Colonic mucosa (tissue), 4 donors: Measurements from ENCODE around the gene SDK2. TPM values are rescaled to one million over a fixed set of nuclear protein-coding genes. Genes with fewer than 3 reads are reported as not detected.

Source experiments
- DNase-seq: peaks from one replicate; pipeline ENCODE4 v3.0.0-alpha.2; 2020
- H3K27ac ChIP-seq: fragments of 200-600 bp; one replicate; pipeline ENCODE4 v1.8.0; 2021
- H3K27me3 ChIP-seq: fragments of 200-600 bp; one replicate; pipeline ENCODE4 v1.8.0; 2021
- H3K36me3 ChIP-seq: fragments of 200-600 bp; one replicate; pipeline ENCODE4 v1.8.0; 2021
- H3K4me1 ChIP-seq: fragments of 200-600 bp; one replicate; pipeline ENCODE4 v1.8.0; 2021; ENCODE audit warnings: mild to moderate bottlenecking
- H3K4me3 ChIP-seq: fragments of 200-600 bp; one replicate; pipeline ENCODE4 v1.8.0; 2021
- H3K9ac ChIP-seq, 2 donors: one replicate each; pipeline ENCODE4 v1.7.0; 2013; ENCODE audit warnings: control low read depth in 2 of 2, low read depth in 2 of 2, low read length in 2 of 2
- H3K9me3 ChIP-seq: fragments of 200-600 bp; one replicate; pipeline ENCODE4 v1.8.0; 2021
- intact Hi-C: fragments of 100-400 bp; cut with DNase I; formaldehyde crosslinking; loops from one replicate; pipeline ENCODE4 v1.14.1; 2022
- total RNA-seq, 2 donors: library from RNA; stranded (reverse); fragmentation: NEBNext Ultra II Directional in 1 of 2; extraction: Animal tissue kit (Norgen Biotek cat#: 25700) in 1 of 2; gene quantifications; one replicate each; pipeline ENCODE4 v1.2.1, GENCODE V29; 2021
- TF ChIP-seq, protein P1 (sequence below): fragments of 200-600 bp; IDR thresholded peaks from one replicate; pipeline ENCODE4 v1.8.0; 2022; ENCODE audit warnings: antibody characterized with exemption, mild to moderate bottlenecking
- donor health status: healthy.
- donor health status: DM: no; HTN: no; CAD: no.
- donor health status: DM: no; HTN: no; CAD: no.

Gene SDK2
- total RNA-seq, 2 donors from 2014 or later = 0.94 to 1.2 TPM

DNA sequence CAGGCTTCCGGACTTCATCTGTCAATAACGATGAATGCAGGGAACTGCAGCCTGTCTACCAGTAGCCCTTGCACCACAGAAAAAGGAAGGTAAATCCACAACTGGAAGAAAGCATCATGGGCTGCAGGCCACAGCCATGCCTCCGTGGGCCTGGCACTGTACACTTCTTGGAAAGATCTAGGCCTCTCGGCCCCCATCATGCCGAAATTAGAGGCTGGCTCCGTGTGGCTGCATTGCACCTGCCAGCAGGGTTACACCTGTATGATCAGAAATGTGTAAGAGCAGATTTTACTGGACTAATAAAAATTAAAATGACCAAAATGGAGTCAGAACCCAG lies 52.2 kb downstream of the SDK2 start:
- intact Hi-C loops = no loop called here
- H3K9me3 ChIP-seq = no peaks in the 10 kb centered on the region
- no peaks in the 10 kb centered on the region for H3K27me3 ChIP-seq
- H3K36me3 ChIP-seq = no peaks in the 10 kb centered on the region
- TF ChIP-seq, protein P1, sequence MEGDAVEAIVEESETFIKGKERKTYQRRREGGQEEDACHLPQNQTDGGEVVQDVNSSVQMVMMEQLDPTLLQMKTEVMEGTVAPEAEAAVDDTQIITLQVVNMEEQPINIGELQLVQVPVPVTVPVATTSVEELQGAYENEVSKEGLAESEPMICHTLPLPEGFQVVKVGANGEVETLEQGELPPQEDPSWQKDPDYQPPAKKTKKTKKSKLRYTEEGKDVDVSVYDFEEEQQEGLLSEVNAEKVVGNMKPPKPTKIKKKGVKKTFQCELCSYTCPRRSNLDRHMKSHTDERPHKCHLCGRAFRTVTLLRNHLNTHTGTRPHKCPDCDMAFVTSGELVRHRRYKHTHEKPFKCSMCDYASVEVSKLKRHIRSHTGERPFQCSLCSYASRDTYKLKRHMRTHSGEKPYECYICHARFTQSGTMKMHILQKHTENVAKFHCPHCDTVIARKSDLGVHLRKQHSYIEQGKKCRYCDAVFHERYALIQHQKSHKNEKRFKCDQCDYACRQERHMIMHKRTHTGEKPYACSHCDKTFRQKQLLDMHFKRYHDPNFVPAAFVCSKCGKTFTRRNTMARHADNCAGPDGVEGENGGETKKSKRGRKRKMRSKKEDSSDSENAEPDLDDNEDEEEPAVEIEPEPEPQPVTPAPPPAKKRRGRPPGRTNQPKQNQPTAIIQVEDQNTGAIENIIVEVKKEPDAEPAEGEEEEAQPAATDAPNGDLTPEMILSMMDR = no peak
- DNase-seq = no peak
- no peak overlapping the region for H3K4me3 ChIP-seq
- peak overlapping the region; percentile 22 for H3K27ac ChIP-seq
- no peak overlapping the region for H3K9ac ChIP-seq
- H3K4me1 ChIP-seq = no peaks in the 10 kb centered on the region

DNA sequence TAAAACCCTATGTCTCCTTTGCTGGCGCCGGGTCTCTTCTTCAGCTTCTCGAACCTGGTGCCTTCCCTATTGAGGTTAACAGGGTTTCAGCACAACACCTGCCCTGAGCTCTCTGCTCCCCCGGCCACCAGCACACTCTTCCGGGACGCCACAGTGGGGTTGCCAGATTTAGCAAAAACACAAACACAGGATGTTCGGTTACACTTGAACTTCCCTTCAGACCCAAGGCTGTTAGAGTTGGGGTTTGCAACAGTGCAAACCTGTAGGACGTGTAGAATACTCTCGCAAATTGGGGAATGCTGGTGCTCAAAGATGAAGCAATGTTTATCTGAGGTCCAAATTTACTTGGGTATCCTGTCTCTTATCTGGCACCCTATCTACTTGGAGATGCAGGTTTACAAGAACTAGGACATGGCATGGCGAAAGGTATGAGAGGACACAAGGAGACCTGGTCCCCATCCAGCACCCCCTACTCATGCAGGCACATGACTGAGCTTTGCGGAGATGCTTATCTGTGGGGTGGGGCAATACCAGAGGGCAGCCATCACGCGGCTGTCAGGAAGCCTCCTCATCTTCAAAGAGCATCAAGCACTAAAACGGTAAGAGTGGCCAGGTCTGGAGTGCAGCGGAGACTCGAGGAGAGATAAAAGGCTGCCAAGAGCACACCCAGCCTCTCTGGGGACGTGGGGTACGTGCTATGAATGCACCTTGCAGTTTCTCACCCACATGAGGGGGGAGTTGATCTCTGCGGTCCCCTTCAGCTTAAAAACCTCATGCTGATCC lies 52.8 kb downstream of the SDK2 start:
- H3K4me1 ChIP-seq = no peaks in the 10 kb centered on the region
- H3K27ac ChIP-seq = peak overlapping the region; percentile 22
- no peaks in the 10 kb centered on the region for H3K36me3 ChIP-seq
- DNase-seq = no peak
- intact Hi-C loops = no loop called here
- no peak overlapping the region for H3K4me3 ChIP-seq
- H3K9me3 ChIP-seq = no peaks in the 10 kb centered on the region
- H3K27me3 ChIP-seq = no peaks in the 10 kb centered on the region
- no peak overlapping the region for H3K9ac ChIP-seq
- TF ChIP-seq, protein P1 = no peak

DNA sequence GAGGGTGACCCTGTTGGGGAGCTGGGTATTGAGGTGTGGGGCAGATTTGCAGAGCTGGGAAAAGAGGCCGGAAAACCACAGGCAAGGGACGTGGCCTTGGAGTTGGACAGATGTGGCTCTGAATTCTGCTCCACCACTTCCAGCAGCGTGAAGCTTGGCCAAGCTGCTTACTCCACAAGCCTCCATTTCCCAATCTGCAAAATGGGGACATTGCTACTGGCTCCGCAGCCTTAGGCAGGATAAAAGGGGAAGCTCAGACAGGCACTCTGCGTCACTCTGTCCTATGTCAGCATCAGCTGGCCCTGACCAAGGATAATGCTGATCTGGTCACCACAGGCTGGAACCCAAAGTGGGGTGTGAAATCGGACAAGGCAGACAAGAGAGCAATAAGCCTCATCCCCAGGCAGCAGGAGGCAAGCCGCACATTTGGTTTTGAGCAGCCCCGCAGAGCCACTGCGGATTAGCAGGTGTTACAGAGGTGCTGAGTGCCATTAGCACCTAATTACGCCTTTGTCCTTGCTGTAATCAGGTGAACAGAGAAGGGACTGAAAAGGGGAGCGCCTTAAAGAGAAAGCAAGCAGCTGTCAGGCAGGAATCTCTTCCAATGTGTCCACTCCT lies 54.8 kb downstream of the SDK2 start:
- no peak overlapping the region for H3K27ac ChIP-seq
- no peak overlapping the region for H3K9ac ChIP-seq
- no peaks in the 10 kb centered on the region for H3K9me3 ChIP-seq
- H3K27me3 ChIP-seq = no peaks in the 10 kb centered on the region
- no peak overlapping the region for H3K4me3 ChIP-seq
- TF ChIP-seq, protein P1 = no peak
- H3K36me3 ChIP-seq = no peaks in the 10 kb centered on the region
- H3K4me1 ChIP-seq = no peaks in the 10 kb centered on the region
- no peak for DNase-seq
- intact Hi-C loops = no loop called here

DNA sequence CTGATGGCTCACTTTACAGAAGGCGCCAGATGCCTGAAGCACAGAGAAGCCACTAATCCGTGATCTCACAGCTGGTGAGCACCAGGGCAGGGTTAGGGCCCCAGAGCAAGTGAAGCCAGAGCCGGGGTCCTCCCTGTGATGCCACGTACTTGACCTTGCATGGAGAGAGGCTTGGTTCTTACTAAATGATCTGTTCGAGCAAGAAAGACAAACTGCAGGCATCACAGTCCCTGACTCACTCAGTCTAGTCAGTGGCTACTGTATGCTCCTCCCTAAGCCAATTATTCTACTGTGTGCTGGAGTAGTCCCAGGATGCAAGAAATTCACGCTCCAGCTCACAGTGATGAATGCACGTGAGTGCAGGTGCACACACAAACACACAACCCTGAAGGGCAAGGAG lies 55.4 kb downstream of the SDK2 start:
- TF ChIP-seq, protein P1 = no peak
- intact Hi-C loops = no loop called here

DNA sequence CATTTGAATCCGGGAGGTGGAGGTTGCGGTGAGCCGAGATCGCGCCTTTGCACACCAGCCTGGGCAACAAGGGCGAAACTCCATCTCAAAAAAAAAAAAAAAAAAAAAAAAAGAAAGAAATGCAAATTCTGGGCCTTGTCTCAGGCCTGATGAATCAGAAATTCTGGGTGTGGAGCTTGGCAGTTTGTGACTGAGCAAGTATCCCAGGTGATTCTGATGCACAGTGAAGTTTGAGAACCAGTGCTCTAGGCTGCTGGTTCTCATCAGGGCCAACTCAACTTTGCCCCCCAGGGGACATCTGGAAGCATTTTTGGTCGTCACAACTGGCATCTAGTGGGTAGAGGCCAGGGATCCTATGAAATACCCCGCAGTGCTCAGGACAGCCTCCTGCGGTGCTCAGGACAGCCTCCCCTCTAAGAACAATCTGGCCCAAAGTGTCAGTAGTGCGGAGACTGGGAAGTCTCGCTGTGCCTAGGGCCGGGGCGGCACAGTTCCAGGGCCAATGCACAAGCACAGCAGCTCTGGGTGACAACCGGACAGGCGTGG lies 55.9 kb downstream of the SDK2 start:
- Histone ChIP-seq H3K9ac (no peak overlapping the region), H3K4me1 (no peaks in the 10 kb centered on the region), H3K4me3 (no peak overlapping the region), H3K27ac (no peak overlapping the region), H3K27me3 (no peaks in the 10 kb centered on the region), H3K9me3 (no peaks in the 10 kb centered on the region), H3K36me3 (no peaks in the 10 kb centered on the region)
- TF ChIP-seq, protein P1 = no peak
- no peak for DNase-seq
- intact Hi-C loops = no loop called here

More for the DNA sequence above, 55.4 kb downstream of the SDK2 start:
- Histone ChIP-seq H3K4me1 (no peaks in the 10 kb centered on the region), H3K9ac (no peak overlapping the region), H3K4me3 (no peak overlapping the region), H3K27ac (no peak overlapping the region), H3K9me3 (no peaks in the 10 kb centered on the region), H3K36me3 (no peaks in the 10 kb centered on the region), H3K27me3 (no peaks in the 10 kb centered on the region)
- no peak for DNase-seq
